DOHH2 (cell line): ENCODE results near the gene MAP2K3.
A peak's percentile ranks its signal among the peaks of the same experiment; 100 is the strongest.
"Not testable (repeated sequence)": the region's sequence is repeated elsewhere in the genome, so short reads cannot be mapped to it uniquely, and the experiment has no call there.

ENCODE experiments used
- H3F3A ChIP-seq: fragments of 200-600 bp; sonication (generic), shearing (Covaris generic); 2 replicates; pipeline ENCODE4 v1.6.0; 2016; ENCODE audit warnings: antibody characterized with exemption, mild to moderate bottlenecking; ENCODE audit not compliant: control insufficient read depth, insufficient read depth
- H3K27ac ChIP-seq: fragments of 200-600 bp; sonication (generic); 2 replicates; pipeline ENCODE4 v1.5.1; 2014; ENCODE audit warnings: low read depth, mild to moderate bottlenecking, low read length, moderate library complexity
- H3K27me3 ChIP-seq: fragments of 200-600 bp; sonication (generic); 2 replicates; pipeline ENCODE4 v1.6.1; 2014; ENCODE audit warnings: mild to moderate bottlenecking, low read length, mixed read lengths; ENCODE audit not compliant: control insufficient read depth
- H3K36me3 ChIP-seq: fragments of 200-600 bp; sonication (generic); 2 replicates; pipeline ENCODE4 v1.6.1; 2014; ENCODE audit warnings: mild to moderate bottlenecking, low read length, moderate library complexity, mixed read lengths; ENCODE audit not compliant: control insufficient read depth
- H3K4me1 ChIP-seq: fragments of 200-600 bp; sonication (generic); 2 replicates; pipeline ENCODE4 v1.6.1; 2014; ENCODE audit warnings: mild to moderate bottlenecking, low read length, mixed read lengths; ENCODE audit not compliant: control insufficient read depth
- H3K4me2 ChIP-seq: fragments of 200-600 bp; sonication (generic); 2 replicates; pipeline ENCODE4 v1.6.0; 2014; ENCODE audit warnings: mild to moderate bottlenecking, low read length, moderate library complexity
- H3K4me3 ChIP-seq: fragments of 200-600 bp; sonication (generic); 2 replicates; pipeline ENCODE4 v1.5.1; 2014; ENCODE audit warnings: mild to moderate bottlenecking, low read length, mixed read lengths
- H3K79me2 ChIP-seq: fragments of 200-600 bp; sonication (generic); 2 replicates; pipeline ENCODE4 v1.6.1; 2014; ENCODE audit warnings: mild to moderate bottlenecking, low read length, mixed read lengths; ENCODE audit not compliant: control insufficient read depth
- H3K9me2 ChIP-seq: fragments of 200-600 bp; sonication (generic); replicated peaks from 2 replicates; pipeline ENCODE4 v1.6.1; 2014; ENCODE audit warnings: mild to moderate bottlenecking, low read length, mixed read lengths; ENCODE audit not compliant: control insufficient read depth
- H3K9me3 ChIP-seq: fragments of 200-600 bp; sonication (generic); 2 replicates; pipeline ENCODE4 v1.6.1; 2014; ENCODE audit warnings: antibody characterized with exemption, low read length, mixed read lengths; ENCODE audit not compliant: control insufficient read depth, insufficient read depth
- H4K20me1 ChIP-seq: fragments of 200-600 bp; sonication (generic); 2 replicates; pipeline ENCODE4 v1.6.0; 2014; ENCODE audit warnings: low read depth, mild to moderate bottlenecking, antibody characterized with exemption, low read length, moderate library complexity; ENCODE audit not compliant: control insufficient read depth, insufficient read depth
- EZH2phosphoT487 ChIP-seq: fragments of 200-600 bp; sonication (generic); IDR thresholded peaks from 2 replicates; pipeline ENCODE4 v1.6.1; 2017; ENCODE audit warnings: borderline replicate concordance, mild to moderate bottlenecking, antibody characterized with exemption, low read length, moderate library complexity, mixed read lengths
- TF ChIP-seq, protein P1 (sequence below): fragments of 200-600 bp; sonication (generic); IDR thresholded peaks from one replicate; pipeline ENCODE4 v1.5.1; 2014; ENCODE audit warnings: antibody characterized with exemption, mild to moderate bottlenecking, low read depth, low read length; ENCODE audit not compliant: poor library complexity, severe bottlenecking

The MAP2K3 gene

DNA sequence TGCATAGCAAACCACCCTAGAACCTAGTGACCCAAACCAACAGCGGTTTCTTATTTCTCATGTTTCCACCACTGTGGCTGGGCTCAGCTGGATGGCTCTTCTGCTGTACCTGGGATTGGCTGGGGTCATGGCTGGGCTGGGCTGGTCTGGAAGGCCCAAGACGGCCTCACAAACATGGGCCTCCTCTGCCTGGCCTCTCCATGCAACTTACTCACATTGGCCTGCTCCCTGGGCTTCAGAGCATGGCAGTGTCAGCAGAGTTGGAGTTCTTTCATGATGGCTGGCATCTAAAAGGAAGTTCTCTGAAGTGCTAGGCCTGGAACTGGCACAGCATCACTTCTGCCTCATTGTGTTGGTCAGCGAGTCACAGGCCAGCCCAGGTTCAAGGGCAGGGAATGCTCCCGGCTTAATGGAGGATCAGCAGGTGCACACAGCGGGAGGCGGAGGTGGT lies 24.4 kb downstream of the MAP2K3 start:
- H4K20me1 ChIP-seq, H3K4me1 ChIP-seq, H3F3A ChIP-seq, H3K36me3 ChIP-seq, H3K9me2 ChIP-seq, H3K4me3 ChIP-seq, H3K9me3 ChIP-seq, H3K79me2 ChIP-seq, H3K27ac ChIP-seq, H3K27me3 ChIP-seq, H3K4me2 ChIP-seq: not testable (repeated sequence)

DNA sequence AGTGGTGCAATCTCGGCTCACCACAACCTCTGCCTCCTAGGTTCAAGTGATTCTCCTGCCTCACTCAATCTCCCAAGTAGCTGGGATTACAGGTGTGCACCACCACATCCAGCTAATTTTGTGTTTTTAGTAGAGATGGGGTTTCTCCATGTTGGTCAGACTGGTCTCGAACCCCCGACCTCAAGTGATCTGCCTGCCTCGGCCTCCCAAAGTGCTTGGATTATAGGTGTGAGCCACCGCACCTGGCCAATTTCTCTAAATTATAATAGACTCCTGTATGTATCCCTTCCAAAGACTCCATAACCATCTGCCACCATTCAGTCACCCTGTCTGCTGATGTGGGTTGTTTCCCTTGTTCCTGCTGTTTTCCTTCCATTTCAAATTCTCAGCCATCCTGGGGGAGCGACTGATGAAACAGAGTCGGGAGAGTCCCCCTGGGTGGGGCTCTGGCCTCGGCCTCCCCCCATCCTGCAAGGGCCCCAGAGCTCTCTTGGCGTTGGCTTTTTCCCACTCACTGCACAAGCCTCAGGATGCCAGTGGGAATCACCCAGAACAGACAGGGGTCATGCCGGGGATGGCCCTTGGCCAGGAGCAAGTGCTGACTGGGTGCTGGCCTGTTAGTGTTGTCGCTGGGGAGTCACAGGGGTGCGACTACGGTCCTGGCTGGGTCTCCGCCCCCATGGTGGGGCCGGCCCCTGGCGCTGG lies 25.7 kb downstream of the MAP2K3 start:
- not testable (repeated sequence) for H3K4me3 ChIP-seq, H3K4me1 ChIP-seq, H3F3A ChIP-seq, H3K27ac ChIP-seq, H3K79me2 ChIP-seq, H3K36me3 ChIP-seq, H3K9me2 ChIP-seq, H3K9me3 ChIP-seq, H4K20me1 ChIP-seq, H3K27me3 ChIP-seq
- peak overlapping the region; percentile 31; the same call in 1 of the 2 replicates for H3K4me2 ChIP-seq

DNA sequence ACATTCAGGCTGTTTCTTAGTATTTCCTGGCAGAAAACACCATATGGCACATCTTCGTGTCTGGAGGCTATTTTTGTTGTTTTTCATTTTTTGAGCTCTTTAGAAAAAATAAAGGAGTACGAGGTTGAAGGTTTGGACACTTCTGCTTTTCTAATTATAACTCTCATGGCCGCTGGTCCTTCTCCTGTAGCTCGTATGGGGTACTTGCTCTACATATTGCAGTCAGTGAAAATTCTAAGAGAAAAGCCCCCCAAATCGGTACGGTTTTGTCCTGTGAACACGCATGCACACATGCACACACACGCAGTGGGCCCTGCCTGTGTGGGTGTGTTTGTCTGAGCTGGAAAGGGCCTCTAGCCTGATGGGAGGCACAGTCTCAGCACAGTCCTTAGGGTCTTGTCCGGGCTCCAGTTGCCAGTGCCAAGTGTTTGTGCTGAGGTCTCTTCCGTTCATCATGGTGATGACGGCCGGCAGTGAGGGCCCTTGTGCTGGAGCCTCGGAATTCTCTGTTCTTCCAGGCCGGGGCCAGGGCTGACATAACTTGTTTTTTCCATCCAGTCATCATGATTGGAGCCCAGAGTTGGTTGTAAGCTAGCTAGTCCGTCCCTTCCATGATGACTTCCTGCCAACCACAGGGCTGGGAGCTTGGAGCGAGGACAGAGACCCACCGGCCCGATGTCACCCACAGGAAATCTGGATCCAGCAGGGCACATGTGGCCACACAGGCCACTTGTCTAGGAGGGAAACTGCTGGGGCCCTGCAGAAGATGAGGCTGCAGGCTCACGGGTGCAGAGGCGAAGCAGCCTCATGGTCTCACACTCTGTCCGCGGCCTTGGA lies 26.5 kb downstream of the MAP2K3 start:
- H3K27ac ChIP-seq, H3K9me3 ChIP-seq, H3K79me2 ChIP-seq, H4K20me1 ChIP-seq, H3K27me3 ChIP-seq, H3K36me3 ChIP-seq, H3K4me1 ChIP-seq, H3K4me3 ChIP-seq, H3F3A ChIP-seq, H3K9me2 ChIP-seq: not testable (repeated sequence)
- H3K4me2 ChIP-seq: peak overlapping the region; percentile 31

DNA sequence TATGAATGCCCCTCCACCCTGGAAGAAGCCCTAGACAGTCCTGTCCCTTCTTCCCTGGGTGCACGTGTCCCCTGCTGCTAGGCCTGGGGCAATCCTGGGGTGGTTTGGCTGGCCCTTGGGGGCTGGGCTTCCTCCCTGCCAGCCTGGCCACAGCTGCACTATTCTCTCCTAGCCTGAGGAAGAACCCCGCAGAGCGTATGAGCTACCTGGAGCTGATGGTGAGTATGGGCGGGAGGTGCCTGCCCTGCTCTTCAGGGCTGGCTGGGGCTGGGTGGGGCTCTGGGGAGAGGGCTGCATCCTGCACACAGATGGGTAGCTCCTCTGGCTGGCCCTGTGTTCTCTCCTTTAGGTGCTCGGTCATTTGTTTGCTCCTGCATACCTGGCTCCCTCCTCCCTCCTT lies 28.8 kb downstream of the MAP2K3 start:
- Histone ChIP-seq H3K4me1 (peaks cover 10% of the 10 kb centered on the region), H4K20me1 (no peaks in the 10 kb centered on the region), H3K4me3 (no peak overlapping the region), H3K4me2 (no peak overlapping the region), H3K27me3 (no peaks in the 10 kb centered on the region), H3K79me2 (no peaks in the 10 kb centered on the region), H3K9me3 (no peaks in the 10 kb centered on the region), H3F3A (no peaks in the 10 kb centered on the region), H3K36me3 (no peaks in the 10 kb centered on the region), H3K27ac (no peak overlapping the region), H3K9me2 (no peaks in the 10 kb centered on the region)
- TF ChIP-seq, protein P1, sequence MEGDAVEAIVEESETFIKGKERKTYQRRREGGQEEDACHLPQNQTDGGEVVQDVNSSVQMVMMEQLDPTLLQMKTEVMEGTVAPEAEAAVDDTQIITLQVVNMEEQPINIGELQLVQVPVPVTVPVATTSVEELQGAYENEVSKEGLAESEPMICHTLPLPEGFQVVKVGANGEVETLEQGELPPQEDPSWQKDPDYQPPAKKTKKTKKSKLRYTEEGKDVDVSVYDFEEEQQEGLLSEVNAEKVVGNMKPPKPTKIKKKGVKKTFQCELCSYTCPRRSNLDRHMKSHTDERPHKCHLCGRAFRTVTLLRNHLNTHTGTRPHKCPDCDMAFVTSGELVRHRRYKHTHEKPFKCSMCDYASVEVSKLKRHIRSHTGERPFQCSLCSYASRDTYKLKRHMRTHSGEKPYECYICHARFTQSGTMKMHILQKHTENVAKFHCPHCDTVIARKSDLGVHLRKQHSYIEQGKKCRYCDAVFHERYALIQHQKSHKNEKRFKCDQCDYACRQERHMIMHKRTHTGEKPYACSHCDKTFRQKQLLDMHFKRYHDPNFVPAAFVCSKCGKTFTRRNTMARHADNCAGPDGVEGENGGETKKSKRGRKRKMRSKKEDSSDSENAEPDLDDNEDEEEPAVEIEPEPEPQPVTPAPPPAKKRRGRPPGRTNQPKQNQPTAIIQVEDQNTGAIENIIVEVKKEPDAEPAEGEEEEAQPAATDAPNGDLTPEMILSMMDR: no peak
- TF ChIP-seq EZH2phosphoT487: no peak

DNA sequence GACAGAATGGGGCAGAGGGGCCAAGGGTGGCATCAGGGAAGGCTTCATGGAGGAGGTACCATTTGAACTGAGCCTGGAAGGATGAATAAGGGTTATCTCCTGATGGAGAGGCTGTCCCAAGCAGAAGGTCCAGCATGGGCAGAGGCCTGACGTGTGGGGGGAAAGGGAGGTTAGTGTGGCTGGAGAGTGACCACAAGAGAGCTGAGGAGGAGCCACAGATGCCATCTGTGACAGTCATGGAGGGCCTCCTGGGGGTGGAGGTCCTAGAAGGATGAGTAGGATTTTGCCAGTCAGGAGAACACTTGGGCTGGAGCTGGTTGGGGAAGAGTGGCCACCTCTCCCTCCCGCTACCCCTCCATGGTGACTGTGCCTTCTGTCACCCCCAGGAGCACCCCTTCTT lies 29.2 kb downstream of the MAP2K3 start:
- H3K79me2 ChIP-seq, H3K4me2 ChIP-seq, H4K20me1 ChIP-seq, H3F3A ChIP-seq, H3K4me1 ChIP-seq, H3K27me3 ChIP-seq, H3K27ac ChIP-seq, H3K9me3 ChIP-seq, H3K4me3 ChIP-seq, H3K36me3 ChIP-seq, H3K9me2 ChIP-seq: not testable (repeated sequence)

DNA sequence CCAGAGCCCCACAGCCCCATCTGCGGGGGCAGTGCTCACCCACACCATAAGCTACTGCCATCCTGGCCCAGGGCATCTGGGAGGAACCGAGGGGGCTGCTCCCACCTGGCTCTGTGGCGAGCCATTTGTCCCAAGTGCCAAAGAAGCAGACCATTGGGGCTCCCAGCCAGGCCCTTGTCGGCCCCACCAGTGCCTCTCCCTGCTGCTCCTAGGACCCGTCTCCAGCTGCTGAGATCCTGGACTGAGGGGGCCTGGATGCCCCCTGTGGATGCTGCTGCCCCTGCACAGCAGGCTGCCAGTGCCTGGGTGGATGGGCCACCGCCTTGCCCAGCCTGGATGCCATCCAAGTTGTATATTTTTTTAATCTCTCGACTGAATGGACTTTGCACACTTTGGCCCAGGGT lies 29.8 kb downstream of the MAP2K3 start:
- not testable (repeated sequence) for H3K36me3 ChIP-seq, H3K79me2 ChIP-seq, H3K4me3 ChIP-seq, H3K9me3 ChIP-seq, H3K4me2 ChIP-seq, H3F3A ChIP-seq, H3K27ac ChIP-seq, H4K20me1 ChIP-seq, H3K4me1 ChIP-seq, H3K27me3 ChIP-seq, H3K9me2 ChIP-seq

DNA sequence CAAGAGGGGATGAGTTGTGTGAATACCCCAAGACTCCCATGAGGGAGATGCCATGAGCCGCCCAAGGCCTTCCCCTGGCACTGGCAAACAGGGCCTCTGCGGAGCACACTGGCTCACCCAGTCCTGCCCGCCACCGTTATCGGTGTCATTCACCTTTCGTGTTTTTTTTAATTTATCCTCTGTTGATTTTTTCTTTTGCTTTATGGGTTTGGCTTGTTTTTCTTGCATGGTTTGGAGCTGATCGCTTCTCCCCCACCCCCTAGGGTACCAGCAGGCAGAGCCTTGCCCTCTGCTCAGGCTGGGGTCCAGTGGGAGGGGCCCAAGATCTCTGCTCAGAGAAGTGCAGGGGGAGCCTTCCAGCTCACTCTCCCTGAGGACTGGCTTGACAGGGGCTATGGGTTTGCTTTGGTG lies 30.2 kb downstream of the MAP2K3 start:
- not testable (repeated sequence) for H3K36me3 ChIP-seq, H3F3A ChIP-seq, H3K27ac ChIP-seq, H3K4me2 ChIP-seq, H4K20me1 ChIP-seq, H3K9me3 ChIP-seq, H3K4me3 ChIP-seq, H3K9me2 ChIP-seq, H3K27me3 ChIP-seq, H3K79me2 ChIP-seq, H3K4me1 ChIP-seq
